Thoracic aorta (tissue), 2 donors: Measurements from ENCODE around the gene CDC40. TPM values are rescaled to one million over a fixed set of nuclear protein-coding genes. Genes with fewer than 3 reads are reported as not detected.

Experiments
- ATAC-seq: fragments of 150-250 bp; one replicate; pipeline ENCODE4 v1.8.0; 2017; ENCODE audit warnings: low read depth; ENCODE audit not compliant: insufficient number of reproducible peaks, low FRiP score
- DNase-seq: peaks from one replicate; pipeline ENCODE4 v3.0.0-alpha.2; 2020; ENCODE audit warnings: low spot score
- H3K27ac ChIP-seq, 2 donors: fragments of 200-600 bp; sonication (generic); 1 replicate in 1 of 2; 2 replicates in 1 of 2; pipeline ENCODE4 v1.5.1; 2016; ENCODE audit warnings: mild to moderate bottlenecking in 2 of 2, moderate library complexity in 2 of 2
- H3K27me3 ChIP-seq: fragments of 200-600 bp; sonication (generic); replicated peaks from 2 replicates; pipeline ENCODE4 v1.6.0; 2016; ENCODE audit warnings: mild to moderate bottlenecking; ENCODE audit not compliant: insufficient read depth
- H3K36me3 ChIP-seq: fragments of 200-600 bp; sonication (generic); one replicate; pipeline ENCODE4 v1.5.1; 2016
- H3K4me1 ChIP-seq, 2 donors: fragments of 200-600 bp; sonication (generic); 1 replicate in 1 of 2; 2 replicates in 1 of 2; pipeline versions ENCODE4 v1.5.1 to v1.6.0; 2016; ENCODE audit warnings: low read depth in 2 of 2, mild to moderate bottlenecking in 1 of 2; ENCODE audit not compliant: control insufficient read depth in 1 of 2
- H3K4me3 ChIP-seq: fragments of 200-600 bp; sonication (generic); 2 replicates; pipeline ENCODE4 v1.5.1; 2016; ENCODE audit warnings: mild to moderate bottlenecking
- H3K9me3 ChIP-seq: fragments of 200-600 bp; sonication (generic); 2 replicates; pipeline ENCODE4 v1.5.1; 2016
- CTCF ChIP-seq: fragments of 200-600 bp; sonication (generic); IDR thresholded peaks from one replicate; pipeline ENCODE4 v1.5.1; 2019; ENCODE audit warnings: antibody characterized with exemption
- total RNA-seq, 2 donors: library from RNA; depleted of rRNA; stranded (reverse); fragments of >200 nt; gene quantifications; one replicate each; pipeline versions ENCODE4 v1.1.0 to v1.2.3, GENCODE V29; 2016

Gene CDC40
- total RNA-seq, 2 donors from 2014 or later: 11.2 to 22.2 TPM

- Histone ChIP-seq H3K4me1 (peaks cover 17 to 32% of the 10 kb centered on the region in 2 donors), H3K9me3 (no peaks in the 10 kb centered on the region), H3K27me3 (no peaks in the 10 kb centered on the region), H3K4me3 (peak overlapping the region; percentile 76), H3K27ac (no peak overlapping the region), H3K36me3 (no peaks in the 10 kb centered on the region)
- DNase-seq: no peak
- TF ChIP-seq CTCF: no peak
- no peak for ATAC-seq
These were observed 1.2 kb downstream of the CDC40 start for GRCh38 chr6:110181131-110182030.

- no peak for DNase-seq
- H3K27ac ChIP-seq: no peak overlapping the region
- no peak for TF ChIP-seq CTCF
- H3K36me3 ChIP-seq: no peaks in the 10 kb centered on the region
- no peaks in the 10 kb centered on the region for H3K9me3 ChIP-seq
- H3K4me3 ChIP-seq: no peak overlapping the region
- ATAC-seq: no peak
- peaks cover 25 to 43% of the 10 kb centered on the region in 2 donors for H3K4me1 ChIP-seq
- H3K27me3 ChIP-seq: no peaks in the 10 kb centered on the region
These were observed 3.2 kb downstream of the CDC40 start for GRCh38 chr6:110183292-110183885.

- Histone ChIP-seq H3K9me3 (no peaks in the 10 kb centered on the region), H3K27me3 (no peaks in the 10 kb centered on the region), H3K27ac (no peak overlapping the region), H3K4me1 (peaks cover 25 to 46% of the 10 kb centered on the region in 2 donors), H3K4me3 (no peak overlapping the region), H3K36me3 (no peaks in the 10 kb centered on the region)
- ATAC-seq (no peak), DNase-seq (no peak)
- no peak for TF ChIP-seq CTCF
These were observed 5.7 kb downstream of the CDC40 start for GRCh38 chr6:110185879-110186278.

GRCh38 chr6:110188791-110189190 lies 8.6 kb downstream of the CDC40 start:
- H3K27ac ChIP-seq: no peak overlapping the region
- H3K4me1 ChIP-seq: peaks cover 7 to 17% of the 10 kb centered on the region in 2 donors
- ATAC-seq: no peak
- H3K27me3 ChIP-seq: no peaks in the 10 kb centered on the region
- H3K36me3 ChIP-seq: peaks cover 5% of the 10 kb centered on the region
- no peaks in the 10 kb centered on the region for H3K9me3 ChIP-seq
- TF ChIP-seq CTCF: no peak
- no peak overlapping the region for H3K4me3 ChIP-seq
- no peak for DNase-seq

- no peaks in the 10 kb centered on the region for H3K27me3 ChIP-seq
- no peak overlapping the region for H3K27ac ChIP-seq
- no peak for DNase-seq
- H3K4me1 ChIP-seq: peaks cover 7 to 15% of the 10 kb centered on the region in 2 donors
- no peak overlapping the region for H3K4me3 ChIP-seq
- no peak for ATAC-seq
- H3K9me3 ChIP-seq: no peaks in the 10 kb centered on the region
- H3K36me3 ChIP-seq: peaks cover 6% of the 10 kb centered on the region
- no peak for TF ChIP-seq CTCF
These were observed 10.5 kb downstream of the CDC40 start for GRCh38 chr6:110190726-110191125.
